NCI-H2107 treated with DMSO at 0.1 percent for 48 hours (cell line): ENCODE results near the gene COP1.
"Not testable (repeated sequence)": the region's sequence is repeated elsewhere in the genome, so short reads cannot be mapped to it uniquely, and the experiment has no call there.

Source experiments
- DNase-seq: peaks from one replicate; lab custom pipeline; 2025; ENCODE audit not compliant: unreplicated experiment; lab: John Stamatoyannopoulos, UW

The COP1 gene

DNA sequence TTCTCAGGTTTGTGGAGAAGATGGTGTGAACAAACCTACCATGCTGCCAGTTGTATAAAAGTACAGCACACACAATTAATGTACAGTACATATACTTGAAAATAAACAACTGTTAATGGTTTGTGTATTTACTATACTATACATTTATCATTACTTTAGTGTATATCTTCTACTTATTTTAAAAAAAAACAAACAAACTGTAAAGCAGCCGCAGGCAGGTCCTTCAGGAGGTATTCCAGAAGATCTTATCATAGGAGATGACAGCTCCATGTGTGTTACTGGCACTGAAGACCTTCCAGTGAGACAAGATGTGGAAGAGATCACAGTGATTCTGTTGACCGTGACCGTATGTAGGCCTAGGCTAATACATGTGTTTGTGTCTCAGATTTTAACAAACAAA is 155.7 kb downstream of the COP1 start:
- DNase-seq = no peak

GRCh38 chr1:176049582-176049981 is 157.5 kb downstream of the COP1 start:
- DNase-seq = no peak

- DNase-seq = no peak
Observed at GRCh38 chr1:176046926-176047325, 160.2 kb downstream of the COP1 start.

- DNase-seq = no peak
Observed at GRCh38 chr1:176043537-176043936, 163.5 kb downstream of the COP1 start.

DNA sequence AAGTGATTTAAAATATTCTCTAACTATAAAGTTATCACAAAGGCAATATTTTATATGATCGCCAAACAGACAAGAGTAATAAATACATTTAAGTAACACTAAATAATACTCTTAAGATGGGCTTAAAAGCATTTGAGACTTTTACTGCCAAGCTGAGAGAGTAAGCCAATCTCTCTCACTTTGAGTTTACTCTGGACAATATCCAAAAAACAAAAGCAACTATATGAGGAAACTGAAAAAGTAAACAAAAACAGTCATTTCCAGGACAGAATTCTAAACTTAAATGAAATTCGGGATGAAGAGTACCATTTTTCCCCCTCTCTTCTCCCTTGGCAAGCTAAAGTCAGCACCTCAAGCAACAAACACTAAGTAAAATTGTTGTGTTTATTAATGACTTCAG is 173.2 kb downstream of the COP1 start:
- no peak for DNase-seq

DNA sequence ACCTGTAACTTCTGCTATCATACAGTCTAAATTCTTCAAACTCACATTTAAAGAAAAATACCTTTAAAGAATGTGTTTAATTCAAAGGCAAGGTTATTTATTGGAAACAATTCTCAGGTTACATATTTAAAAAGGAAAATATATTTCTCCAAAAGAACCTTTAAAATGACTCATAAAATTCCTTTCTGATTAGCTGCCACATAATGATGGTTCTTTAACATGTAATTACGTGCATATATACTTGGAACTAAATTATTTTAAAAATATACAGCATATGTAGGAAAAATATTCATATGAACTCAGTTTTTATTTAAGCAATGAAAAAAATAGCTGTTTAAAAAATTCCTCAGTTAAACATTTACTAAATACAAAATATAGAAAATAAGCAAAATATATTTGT is 173.6 kb downstream of the COP1 start:
- DNase-seq = no peak

DNA sequence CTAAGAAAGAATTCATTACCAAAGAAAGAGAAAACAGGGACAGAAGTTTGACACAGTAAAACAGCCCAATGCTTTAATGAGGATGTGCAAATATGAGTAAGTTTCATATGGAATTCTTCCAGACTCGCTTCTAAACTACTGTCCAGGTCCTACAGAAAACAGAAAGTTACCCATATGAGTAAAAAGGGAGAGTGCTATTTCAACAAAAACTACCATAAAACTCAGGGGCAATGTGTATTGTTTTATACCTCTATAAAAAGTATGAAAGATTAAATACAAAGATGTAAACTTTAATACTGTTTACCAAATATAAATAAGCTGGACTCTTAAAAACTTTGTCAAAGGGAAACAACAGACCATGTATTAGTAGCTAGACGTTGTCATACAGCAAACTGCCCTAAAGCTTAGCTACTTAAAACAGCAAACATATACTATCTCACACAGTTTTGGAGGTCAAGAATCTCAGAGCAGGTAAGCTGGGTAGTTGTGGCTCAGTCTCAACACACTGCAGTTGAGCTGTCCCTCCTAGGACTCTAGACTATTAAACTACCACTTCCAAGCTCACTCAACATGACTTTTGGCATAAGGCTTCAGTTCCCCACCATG is 174.9 kb downstream of the COP1 start:
- no peak for DNase-seq

DNA sequence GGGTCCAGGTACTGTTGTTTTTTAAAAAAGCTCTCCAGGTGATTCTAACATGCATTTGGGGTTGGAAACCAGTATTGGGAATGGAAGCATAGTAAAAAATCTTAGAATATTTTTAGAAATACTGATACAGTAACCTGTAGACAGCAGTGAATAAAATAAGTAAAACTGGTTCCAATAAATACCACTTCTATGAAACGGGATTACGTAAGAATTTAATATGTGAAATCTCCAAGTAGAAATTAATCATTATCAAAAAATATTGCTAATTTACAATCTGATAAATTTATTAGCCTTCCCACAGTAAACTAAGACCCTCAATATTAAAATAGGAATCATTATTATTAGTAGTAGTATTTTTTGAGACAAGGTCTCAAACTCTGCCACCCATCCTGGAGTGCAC is 177.5 kb downstream of the COP1 start:
- no peak for DNase-seq

DNA sequence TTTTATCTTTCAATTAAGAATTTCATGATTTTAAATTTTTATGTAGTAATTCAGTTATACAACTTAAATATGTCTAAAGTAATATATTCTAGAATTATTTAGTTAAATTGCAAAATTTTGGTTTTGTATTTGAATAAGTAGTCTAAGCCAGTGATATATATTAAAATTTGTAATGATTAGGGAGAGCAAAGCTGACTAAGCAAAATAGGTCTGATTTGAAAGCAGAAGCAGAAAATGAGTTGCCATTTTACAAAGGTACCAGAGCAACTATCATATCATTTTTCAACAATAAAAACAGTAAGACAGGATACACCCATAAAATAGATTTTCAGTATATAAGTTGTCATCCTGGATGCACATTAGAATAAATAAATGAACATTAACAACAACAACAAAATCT is 177.9 kb downstream of the COP1 start:
- DNase-seq = no peak

DNA sequence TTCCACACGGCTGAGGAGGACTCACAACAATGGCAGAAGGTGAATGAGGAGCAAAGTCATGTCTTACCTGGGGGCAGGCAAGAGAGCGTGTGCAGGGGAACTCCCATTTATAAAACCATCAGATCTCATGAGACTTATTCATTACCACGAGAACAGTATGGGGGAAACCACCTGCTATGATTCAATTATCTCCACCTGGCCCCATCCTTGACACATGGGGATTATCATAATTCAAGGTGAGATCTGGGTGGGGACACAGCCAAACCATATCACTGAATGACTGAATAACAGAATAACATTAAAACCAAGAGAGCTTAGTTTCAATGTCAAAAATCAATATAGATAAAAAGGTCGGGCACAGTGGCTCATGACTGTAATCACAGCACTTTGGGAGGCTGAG is 179.2 kb downstream of the COP1 start:
- DNase-seq = peak; percentile 56

DNA sequence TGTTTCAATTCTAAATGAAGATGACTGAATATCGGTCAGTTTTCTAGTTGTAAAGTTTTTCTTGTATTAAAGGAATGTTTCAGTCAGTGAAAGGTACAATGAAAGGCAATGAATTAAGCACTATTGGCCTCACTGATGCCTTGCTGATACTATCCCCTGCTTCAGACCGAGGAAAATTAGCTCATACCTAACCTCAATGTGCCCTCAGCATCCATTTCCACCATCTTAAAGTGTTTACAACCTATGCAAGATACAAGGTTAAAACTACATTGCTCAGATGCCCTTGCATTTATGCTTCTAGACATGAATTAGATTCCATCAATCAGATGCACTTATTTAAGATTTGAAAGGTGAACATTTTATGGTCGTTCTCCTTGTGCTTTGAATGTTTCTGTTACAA is 184.5 kb downstream of the COP1 start:
- DNase-seq = no peak

DNA sequence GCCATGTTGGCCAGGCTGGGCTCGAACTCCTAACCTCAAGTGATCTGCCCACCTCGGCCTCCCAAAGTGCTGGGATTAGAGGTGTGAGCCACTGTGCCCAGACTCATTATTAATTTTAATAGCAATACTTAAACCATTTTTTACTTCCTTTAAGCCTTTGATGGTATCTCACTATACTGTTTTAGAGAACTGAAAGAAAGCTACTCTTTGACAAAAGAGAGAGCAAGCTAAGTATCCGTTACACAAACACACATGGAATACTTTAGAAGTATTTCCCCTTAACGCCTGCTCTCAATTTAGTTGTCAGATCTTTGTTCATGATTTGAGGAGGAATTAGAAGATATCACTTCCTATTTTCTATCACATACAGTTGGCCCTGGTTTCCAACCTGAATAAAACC is 189.4 kb downstream of the COP1 start:
- no peak for DNase-seq

DNA sequence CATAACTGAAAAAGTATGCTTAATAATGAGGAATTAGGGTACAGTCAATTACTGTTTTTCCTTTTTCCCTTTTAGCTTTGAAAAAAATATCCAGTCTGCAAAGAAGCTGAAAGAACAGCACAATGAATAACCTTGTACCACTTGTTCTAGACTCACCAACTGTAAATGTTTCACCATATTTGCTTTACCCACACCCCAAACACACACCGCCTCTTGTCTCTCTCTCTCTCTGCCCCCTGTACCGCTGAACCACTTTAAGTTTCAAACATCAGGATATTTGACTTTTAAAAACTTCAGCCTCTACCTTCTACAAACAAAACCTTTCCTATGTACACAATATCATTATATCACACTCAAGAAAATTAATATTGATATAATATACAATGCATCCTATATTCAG is 197.1 kb downstream of the COP1 start:
- DNase-seq = no peak

GRCh38 chr1:176007756-176008389 is 199.2 kb downstream of the COP1 start:
- DNase-seq = not testable (repeated sequence)

- not testable (repeated sequence) for DNase-seq
Observed at GRCh38 chr1:175994660-175995059, 212.4 kb downstream of the COP1 start.

- DNase-seq = not testable (repeated sequence)
Observed at GRCh38 chr1:175992825-175993224, 214.3 kb downstream of the COP1 start.

DNA sequence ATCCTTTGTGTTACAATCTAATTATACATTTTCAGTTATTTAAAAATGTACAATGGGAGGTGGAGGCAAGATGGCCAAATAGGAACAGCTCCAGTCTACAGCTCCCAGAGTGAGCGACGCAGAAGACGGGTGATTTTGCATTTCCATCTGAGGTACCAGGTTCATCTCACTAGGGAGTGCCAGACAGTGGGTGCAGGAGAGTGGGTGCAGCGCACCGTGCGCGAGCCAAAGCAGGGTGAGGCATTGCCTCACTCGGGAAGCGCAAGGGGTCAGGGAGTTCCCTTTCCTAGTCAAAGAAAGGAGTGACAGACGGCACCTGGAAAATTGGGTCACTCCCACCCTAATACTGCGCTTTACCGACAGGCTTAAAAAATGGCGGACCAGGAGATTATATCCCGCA is 214.9 kb downstream of the COP1 start:
- DNase-seq = not testable (repeated sequence)

DNA sequence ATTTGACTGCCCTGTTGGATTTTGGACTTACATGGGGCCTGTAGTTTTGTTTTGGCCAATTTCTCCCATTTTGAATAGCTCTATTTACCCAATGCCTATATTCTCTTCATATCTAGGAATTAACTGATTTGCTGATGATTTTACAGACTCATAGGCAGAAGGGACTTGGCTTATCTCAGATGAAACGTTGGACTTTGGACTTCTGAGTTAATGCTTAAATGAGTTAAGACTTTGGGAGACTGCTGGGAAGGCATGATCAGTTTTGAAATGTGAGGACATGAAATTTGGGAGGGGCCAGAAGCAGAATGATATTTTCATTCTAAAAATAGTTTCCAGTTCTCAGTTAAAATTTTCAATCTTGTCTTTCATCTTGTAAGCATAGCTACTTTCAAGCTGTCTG is 222.3 kb downstream of the COP1 start:
- DNase-seq = no peak

- DNase-seq = no peak
Observed at GRCh38 chr1:175984057-175984812, 222.9 kb downstream of the COP1 start.

- DNase-seq = not testable (repeated sequence)
Observed at GRCh38 chr1:175983363-175983762, 223.7 kb downstream of the COP1 start.

GRCh38 chr1:175981128-175981527 is 226.0 kb downstream of the COP1 start:
- DNase-seq = no peak

GRCh38 chr1:175978926-175979325 is 228.2 kb downstream of the COP1 start:
- DNase-seq = no peak
